ENCODE results near the gene CXXC5. TPM values are rescaled to one million over a fixed set of nuclear protein-coding genes. Genes with fewer than 3 reads are reported as not detected.

The CXXC5 gene
- total and polyA plus RNA-seq, 9 of the 15 experiments (the other 6 are each of a cell fraction or from before 2014, with no cell fraction given) = 1.9 to 123 (median 45.8) TPM

DNA sequence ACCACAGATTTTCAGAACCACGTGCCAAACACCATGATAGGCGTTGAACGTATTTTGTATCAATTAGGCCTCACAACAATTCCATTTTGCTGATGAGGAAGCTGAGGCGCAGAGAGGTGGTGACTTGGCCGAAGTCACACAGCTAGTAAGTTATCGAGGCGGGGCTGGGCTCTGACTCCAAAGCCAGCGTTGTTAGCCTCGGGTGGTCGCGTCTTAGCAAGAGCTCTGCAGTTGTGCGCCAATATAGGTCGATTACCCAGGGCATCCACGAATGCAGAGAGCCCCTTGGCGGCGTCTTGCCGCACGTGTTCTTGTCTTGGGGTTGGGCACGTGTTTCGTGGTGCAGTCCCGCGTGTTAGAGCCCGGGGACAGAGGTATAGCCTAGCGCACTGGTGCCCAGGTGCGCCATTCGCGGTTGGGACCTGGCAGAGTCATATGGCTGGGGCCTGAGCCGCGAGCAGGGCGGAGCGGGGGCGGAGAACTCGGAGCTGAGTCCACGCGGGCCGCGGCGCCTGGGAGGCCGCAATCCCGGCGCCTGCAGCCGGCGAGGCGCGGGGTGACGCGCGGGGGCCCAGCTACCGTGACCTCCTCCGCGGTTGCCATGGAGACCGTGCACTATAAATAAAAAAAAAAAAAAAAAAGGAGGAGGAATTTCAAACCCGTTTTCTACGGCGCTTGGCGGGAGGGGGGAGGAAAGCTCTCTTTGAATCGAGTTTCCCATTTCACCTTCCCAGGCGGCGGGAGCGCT lies 62.3 kb downstream of the CXXC5 start (continued):
- TF ChIP-seq, protein P1, sequence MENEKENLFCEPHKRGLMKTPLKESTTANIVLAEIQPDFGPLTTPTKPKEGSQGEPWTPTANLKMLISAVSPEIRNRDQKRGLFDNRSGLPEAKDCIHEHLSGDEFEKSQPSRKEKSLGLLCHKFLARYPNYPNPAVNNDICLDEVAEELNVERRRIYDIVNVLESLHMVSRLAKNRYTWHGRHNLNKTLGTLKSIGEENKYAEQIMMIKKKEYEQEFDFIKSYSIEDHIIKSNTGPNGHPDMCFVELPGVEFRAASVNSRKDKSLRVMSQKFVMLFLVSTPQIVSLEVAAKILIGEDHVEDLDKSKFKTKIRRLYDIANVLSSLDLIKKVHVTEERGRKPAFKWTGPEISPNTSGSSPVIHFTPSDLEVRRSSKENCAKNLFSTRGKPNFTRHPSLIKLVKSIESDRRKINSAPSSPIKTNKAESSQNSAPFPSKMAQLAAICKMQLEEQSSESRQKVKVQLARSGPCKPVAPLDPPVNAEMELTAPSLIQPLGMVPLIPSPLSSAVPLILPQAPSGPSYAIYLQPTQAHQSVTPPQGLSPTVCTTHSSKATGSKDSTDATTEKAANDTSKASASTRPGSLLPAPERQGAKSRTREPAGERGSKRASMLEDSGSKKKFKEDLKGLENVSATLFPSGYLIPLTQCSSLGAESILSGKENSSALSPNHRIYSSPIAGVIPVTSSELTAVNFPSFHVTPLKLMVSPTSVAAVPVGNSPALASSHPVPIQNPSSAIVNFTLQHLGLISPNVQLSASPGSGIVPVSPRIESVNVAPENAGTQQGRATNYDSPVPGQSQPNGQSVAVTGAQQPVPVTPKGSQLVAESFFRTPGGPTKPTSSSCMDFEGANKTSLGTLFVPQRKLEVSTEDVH (IDR thresholded peaks at IDR 0.05; ENCODE audit: low read depth, partially characterized antibody) = no peak
- TF ChIP-seq ZBTB7A (IDR thresholded peaks at IDR 0.05; ENCODE audit: borderline replicate concordance, control insufficient read depth, low read depth, low read length) = no peak
- TF ChIP-seq CBFA2T2 (conservative IDR thresholded peaks at IDR 0.05) = no peak
- TF ChIP-seq TEAD2 (tag; IDR thresholded peaks at IDR 0.05) = no peak
- TF ChIP-seq PCBP1 (IDR thresholded peaks at IDR 0.05; ENCODE audit: low read depth, low read length, poor library complexity, severe bottlenecking) = no peak
- TF ChIP-seq RBBP5 (IDR thresholded peaks at IDR 0.05; ENCODE audit: borderline replicate concordance, insufficient read depth, low read length, poor library complexity, severe bottlenecking) = peak; percentile 76
- no peak for TF ChIP-seq ZNF764 (CRISPR knock-in tag; IDR thresholded peaks at IDR 0.05; ENCODE audit: low read depth)
- no peak for TF ChIP-seq SMAD1 (IDR thresholded peaks at IDR 0.05; ENCODE audit: low read depth, low read length, partially characterized antibody)
- no peak for TF ChIP-seq RAD51 (IDR thresholded peaks at IDR 0.05; ENCODE audit: borderline replicate concordance, low read depth)
- no peak for TF ChIP-seq ZNF75A (CRISPR knock-in tag; IDR thresholded peaks at IDR 0.05)
- TF ChIP-seq TAF15 (IDR thresholded peaks at IDR 0.05; ENCODE audit: low read depth, low read length) = no peak
- TF ChIP-seq, protein P2, sequence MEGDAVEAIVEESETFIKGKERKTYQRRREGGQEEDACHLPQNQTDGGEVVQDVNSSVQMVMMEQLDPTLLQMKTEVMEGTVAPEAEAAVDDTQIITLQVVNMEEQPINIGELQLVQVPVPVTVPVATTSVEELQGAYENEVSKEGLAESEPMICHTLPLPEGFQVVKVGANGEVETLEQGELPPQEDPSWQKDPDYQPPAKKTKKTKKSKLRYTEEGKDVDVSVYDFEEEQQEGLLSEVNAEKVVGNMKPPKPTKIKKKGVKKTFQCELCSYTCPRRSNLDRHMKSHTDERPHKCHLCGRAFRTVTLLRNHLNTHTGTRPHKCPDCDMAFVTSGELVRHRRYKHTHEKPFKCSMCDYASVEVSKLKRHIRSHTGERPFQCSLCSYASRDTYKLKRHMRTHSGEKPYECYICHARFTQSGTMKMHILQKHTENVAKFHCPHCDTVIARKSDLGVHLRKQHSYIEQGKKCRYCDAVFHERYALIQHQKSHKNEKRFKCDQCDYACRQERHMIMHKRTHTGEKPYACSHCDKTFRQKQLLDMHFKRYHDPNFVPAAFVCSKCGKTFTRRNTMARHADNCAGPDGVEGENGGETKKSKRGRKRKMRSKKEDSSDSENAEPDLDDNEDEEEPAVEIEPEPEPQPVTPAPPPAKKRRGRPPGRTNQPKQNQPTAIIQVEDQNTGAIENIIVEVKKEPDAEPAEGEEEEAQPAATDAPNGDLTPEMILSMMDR (IDR thresholded peaks at IDR 0.05 in 2 of 3, conservative IDR thresholded peaks at IDR 0.05 in 1 of 3; ENCODE audit: insufficient read depth in 2 of 3, low read depth in 1 of 3, low read length in 3 of 3) = no peak
- no peak for TF ChIP-seq KLF13 (tag; IDR thresholded peaks at IDR 0.05; ENCODE audit: borderline replicate concordance, low read depth)
- TF ChIP-seq STAT5A (IDR thresholded peaks at IDR 0.05; ENCODE audit: borderline replicate concordance, low read length) = no peak
- TF ChIP-seq, protein P3, sequence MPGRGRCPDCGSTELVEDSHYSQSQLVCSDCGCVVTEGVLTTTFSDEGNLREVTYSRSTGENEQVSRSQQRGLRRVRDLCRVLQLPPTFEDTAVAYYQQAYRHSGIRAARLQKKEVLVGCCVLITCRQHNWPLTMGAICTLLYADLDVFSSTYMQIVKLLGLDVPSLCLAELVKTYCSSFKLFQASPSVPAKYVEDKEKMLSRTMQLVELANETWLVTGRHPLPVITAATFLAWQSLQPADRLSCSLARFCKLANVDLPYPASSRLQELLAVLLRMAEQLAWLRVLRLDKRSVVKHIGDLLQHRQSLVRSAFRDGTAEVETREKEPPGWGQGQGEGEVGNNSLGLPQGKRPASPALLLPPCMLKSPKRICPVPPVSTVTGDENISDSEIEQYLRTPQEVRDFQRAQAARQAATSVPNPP (IDR thresholded peaks at IDR 0.05; ENCODE audit: borderline replicate concordance, insufficient read depth, insufficient read length) = no peak
- no peak for TF ChIP-seq LARP7 (IDR thresholded peaks at IDR 0.05)
- no peak for TF ChIP-seq TSC22D4 (tag; IDR thresholded peaks at IDR 0.05)
- no peak for TF ChIP-seq ZNF584 (CRISPR knock-in tag; IDR thresholded peaks at IDR 0.05; ENCODE audit: low read depth)
- TF ChIP-seq, protein P4, sequence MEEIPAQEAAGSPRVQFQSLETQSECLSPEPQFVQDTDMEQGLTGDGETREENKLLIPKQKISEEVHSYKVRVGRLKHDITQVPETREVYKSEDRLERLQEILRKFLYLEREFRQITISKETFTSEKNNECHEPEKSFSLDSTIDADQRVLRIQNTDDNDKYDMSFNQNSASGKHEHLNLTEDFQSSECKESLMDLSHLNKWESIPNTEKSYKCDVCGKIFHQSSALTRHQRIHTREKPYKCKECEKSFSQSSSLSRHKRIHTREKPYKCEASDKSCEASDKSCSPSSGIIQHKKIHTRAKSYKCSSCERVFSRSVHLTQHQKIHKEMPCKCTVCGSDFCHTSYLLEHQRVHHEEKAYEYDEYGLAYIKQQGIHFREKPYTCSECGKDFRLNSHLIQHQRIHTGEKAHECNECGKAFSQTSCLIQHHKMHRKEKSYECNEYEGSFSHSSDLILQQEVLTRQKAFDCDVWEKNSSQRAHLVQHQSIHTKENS (CRISPR knock-in tag; IDR thresholded peaks at IDR 0.05) = no peak
- TF ChIP-seq POLR3G (IDR thresholded peaks at IDR 0.05; ENCODE audit: extremely low read depth, insufficient read length, insufficient replicate concordance) = no peak
- TF ChIP-seq ZNF408 (CRISPR knock-in tag; IDR thresholded peaks at IDR 0.05; ENCODE audit: low read depth) = no peak

Data from K562 (cell line).